Mucosa of descending colon (tissue), 3 donors: ENCODE data around the gene GLIPR2. TPM values are rescaled to one million over a fixed set of nuclear protein-coding genes. Genes with fewer than 3 reads are reported as not detected.

Experiments used
- ATAC-seq: fragments of 200-7000 bp; cut with Tn5 transposase; one replicate; pipeline ENCODE4 v1.9.1; 2020; ENCODE audit warnings: mild to moderate bottlenecking, moderate library complexity
- DNase-seq, 3 donors: peaks; one replicate each; pipeline ENCODE4 v3.0.0-alpha.2; 2020
- H3K36me3 ChIP-seq: fragments of 200-600 bp; one replicate; pipeline ENCODE4 v1.8.0; 2021; ENCODE audit warnings: low read depth, mild to moderate bottlenecking
- H3K4me1 ChIP-seq: fragments of 200-600 bp; one replicate; pipeline ENCODE4 v1.8.0; 2021; ENCODE audit warnings: low read depth, mild to moderate bottlenecking
- H3K4me3 ChIP-seq: fragments of 200-600 bp; one replicate; pipeline ENCODE4 v1.8.0; 2021; ENCODE audit warnings: mild to moderate bottlenecking
- H3K9me3 ChIP-seq: fragments of 200-600 bp; one replicate; pipeline ENCODE4 v1.8.0; 2021; ENCODE audit warnings: mild to moderate bottlenecking
- intact Hi-C, 2 donors: fragments of 100-400 bp; cut with DNase I in 1 of 2; cut with micrococcal nuclease in 1 of 2; formaldehyde crosslinking; loops; one replicate each; pipeline versions ENCODE4 v1.11.0 to v1.11.1; 2022; cut with DNase I, micrococcal nuclease
- total RNA-seq, 3 donors: library from RNA; stranded (reverse); fragmentation: NEBNext Ultra II Directional in 2 of 3; extraction: Animal tissue kit (Norgen Biotek cat#: 25700) in 2 of 3; gene quantifications; one replicate each; pipeline versions ENCODE4 v1.2.1 to v1.2.4, GENCODE V29; 2021 to 2023
- TF ChIP-seq, protein P1 (sequence below): fragments of 200-600 bp; IDR thresholded peaks from one replicate; pipeline ENCODE4 v1.8.0; 2022; ENCODE audit warnings: antibody characterized with exemption, mild to moderate bottlenecking
- donor health status: DM: no; HTN: no; CAD: no; lungs with moderate emphysema.
- donor health status: DM: no; HTN: no; CAD: no.
- donor health status: DM: no; HTN: yes; CAD: no.

Gene GLIPR2
- total RNA-seq, 3 donors from 2014 or later, result 28.1 to 58.4 (median 37.5) TPM

DNA sequence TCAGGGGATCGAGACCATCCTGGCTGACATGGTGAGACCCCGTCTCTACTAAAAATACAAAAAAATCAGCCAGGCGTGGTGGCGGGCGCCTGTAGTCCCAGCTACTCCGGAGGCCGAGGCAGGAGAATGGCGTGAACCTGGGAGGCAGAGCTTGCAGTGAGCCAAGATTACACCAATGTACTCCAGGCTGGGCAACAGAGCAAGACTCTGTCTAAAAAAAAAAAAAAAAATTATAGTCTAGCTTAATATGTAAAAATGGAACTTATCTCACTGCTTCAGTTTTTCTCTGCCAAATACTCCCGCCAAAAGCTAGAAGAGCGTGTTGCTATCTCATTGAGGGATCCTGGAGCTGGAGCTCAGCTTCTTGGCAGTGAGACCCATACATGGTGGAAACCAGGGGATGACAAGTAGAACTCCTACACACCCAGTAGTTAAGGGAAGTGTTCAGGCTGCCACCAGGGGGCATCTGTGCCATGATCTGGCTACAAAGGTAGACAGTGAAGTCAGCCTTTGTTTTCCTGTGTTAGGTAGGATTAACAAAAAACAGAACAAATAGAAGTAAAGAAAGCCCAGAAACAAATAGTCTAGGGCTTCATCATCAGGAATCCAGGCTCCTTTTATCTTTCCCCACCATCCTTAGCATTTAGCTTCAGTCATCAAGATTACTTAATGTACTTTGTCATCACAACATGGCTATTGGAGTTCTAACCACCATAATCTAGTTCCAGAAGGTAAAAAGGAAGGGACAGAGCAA lies 33.6 kb upstream of the GLIPR2 start:
- no peaks in the 10 kb centered on the region for H3K36me3 ChIP-seq
- intact Hi-C loops, result loop anchor here (5.0 kb wide), 1 partner anchor 64 kb away; the partner anchor contains the start of gene CCIN (in 2 of the 2)
- no peaks in the 10 kb centered on the region for H3K4me1 ChIP-seq
- peak; percentile 83 to 95 (median 91) for DNase-seq
- H3K4me3 ChIP-seq, result no peak overlapping the region
- ATAC-seq, result peak; percentile 100
- TF ChIP-seq, protein P1, sequence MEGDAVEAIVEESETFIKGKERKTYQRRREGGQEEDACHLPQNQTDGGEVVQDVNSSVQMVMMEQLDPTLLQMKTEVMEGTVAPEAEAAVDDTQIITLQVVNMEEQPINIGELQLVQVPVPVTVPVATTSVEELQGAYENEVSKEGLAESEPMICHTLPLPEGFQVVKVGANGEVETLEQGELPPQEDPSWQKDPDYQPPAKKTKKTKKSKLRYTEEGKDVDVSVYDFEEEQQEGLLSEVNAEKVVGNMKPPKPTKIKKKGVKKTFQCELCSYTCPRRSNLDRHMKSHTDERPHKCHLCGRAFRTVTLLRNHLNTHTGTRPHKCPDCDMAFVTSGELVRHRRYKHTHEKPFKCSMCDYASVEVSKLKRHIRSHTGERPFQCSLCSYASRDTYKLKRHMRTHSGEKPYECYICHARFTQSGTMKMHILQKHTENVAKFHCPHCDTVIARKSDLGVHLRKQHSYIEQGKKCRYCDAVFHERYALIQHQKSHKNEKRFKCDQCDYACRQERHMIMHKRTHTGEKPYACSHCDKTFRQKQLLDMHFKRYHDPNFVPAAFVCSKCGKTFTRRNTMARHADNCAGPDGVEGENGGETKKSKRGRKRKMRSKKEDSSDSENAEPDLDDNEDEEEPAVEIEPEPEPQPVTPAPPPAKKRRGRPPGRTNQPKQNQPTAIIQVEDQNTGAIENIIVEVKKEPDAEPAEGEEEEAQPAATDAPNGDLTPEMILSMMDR, result peak; percentile 39
- H3K9me3 ChIP-seq, result no peaks in the 10 kb centered on the region

DNA sequence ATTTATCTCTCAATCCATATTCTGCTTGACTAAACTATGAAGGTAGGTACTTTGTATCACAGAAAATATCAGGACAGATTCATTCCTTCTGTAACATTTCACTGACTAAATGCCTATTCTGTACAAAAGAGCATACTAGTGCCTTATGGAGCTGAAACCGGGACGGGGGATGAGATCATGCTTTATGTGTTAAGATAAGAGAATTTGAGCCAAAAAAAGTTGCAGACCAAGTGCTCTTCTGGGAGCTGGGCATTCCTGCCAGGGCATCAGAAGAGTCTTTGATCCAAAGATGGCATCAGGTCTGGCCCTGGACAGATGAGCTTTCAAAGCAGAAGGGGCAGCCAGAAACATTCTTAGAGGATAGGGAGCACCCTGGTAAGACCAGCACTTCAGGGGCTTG lies 27.5 kb upstream of the GLIPR2 start:
- DNase-seq (no peak), ATAC-seq (no peak)
- H3K9me3 ChIP-seq, result no peaks in the 10 kb centered on the region
- intact Hi-C loops, result no loop called here
- no peak overlapping the region for H3K4me3 ChIP-seq
- TF ChIP-seq, protein P1, result no peak
- H3K36me3 ChIP-seq, result no peaks in the 10 kb centered on the region
- H3K4me1 ChIP-seq, result no peaks in the 10 kb centered on the region

DNA sequence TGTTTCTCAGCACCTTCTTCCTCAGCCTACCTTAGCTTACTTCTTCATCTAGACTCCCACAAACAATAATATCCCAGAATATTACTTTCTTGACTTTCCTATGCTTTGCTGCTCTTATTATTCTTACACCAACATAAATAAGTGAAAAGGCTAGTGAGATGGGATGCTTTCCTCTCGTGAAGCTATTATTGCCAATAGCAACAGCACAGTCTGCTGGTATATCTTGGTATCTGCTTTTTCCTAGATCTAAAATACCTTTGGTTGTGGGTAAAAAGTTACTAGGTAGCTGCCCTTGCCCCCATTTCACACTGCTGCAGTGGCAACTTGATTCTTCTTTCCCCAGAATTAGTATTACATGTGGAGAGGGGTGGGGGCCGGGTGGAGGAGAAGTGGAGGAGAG lies 26.1 kb upstream of the GLIPR2 start:
- no peak for DNase-seq
- TF ChIP-seq, protein P1, result no peak
- H3K36me3 ChIP-seq, result no peaks in the 10 kb centered on the region
- ATAC-seq, result no peak
- H3K4me1 ChIP-seq, result no peaks in the 10 kb centered on the region
- no peak overlapping the region for H3K4me3 ChIP-seq
- no peaks in the 10 kb centered on the region for H3K9me3 ChIP-seq
- intact Hi-C loops, result no loop called here

DNA sequence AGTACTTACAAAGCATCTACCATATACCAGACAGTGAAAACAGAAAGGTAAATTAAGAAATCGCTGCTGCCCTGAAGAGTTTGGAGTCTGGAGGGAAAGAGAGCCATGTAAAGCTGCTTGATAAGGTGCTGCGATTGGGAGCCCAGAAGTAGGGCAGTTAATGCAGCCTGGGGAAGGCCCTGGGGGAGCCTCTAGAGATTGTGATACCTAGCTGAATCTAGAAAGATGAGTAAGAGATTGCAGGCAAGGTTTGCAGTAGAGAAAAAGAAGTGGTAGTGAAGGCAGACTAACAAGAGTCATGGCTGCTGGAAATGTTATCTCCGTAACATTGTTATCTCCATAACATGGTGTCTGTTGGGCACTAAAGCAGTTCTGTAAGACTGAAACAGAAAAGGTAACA lies 24.0 kb upstream of the GLIPR2 start:
- Histone ChIP-seq H3K4me1 (no peaks in the 10 kb centered on the region), H3K36me3 (no peaks in the 10 kb centered on the region), H3K9me3 (no peaks in the 10 kb centered on the region), H3K4me3 (no peak overlapping the region)
- no peak for DNase-seq
- intact Hi-C loops, result no loop called here
- no peak for ATAC-seq
- TF ChIP-seq, protein P1, result no peak

DNA sequence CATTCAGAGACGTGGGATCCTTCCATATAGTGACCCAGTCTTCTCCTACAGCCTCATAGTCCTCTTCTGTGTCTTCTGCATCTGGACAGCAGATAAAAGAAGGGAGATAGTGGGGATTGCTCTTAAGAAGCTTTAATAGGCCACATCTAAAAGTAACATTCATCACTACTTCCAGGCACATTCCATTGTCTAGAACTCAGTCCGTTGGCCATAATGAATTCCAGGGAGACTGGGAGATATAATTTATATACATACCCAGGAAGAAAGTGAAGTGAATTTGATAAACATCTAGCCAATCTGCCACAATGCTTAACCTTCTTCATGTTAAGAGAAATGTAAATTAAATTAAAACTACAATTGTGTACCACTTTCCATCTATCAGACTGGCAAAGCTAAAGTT lies 22.5 kb upstream of the GLIPR2 start:
- H3K4me1 ChIP-seq, result no peaks in the 10 kb centered on the region
- no peaks in the 10 kb centered on the region for H3K9me3 ChIP-seq
- no peak for ATAC-seq
- intact Hi-C loops, result no loop called here
- H3K36me3 ChIP-seq, result no peaks in the 10 kb centered on the region
- H3K4me3 ChIP-seq, result no peak overlapping the region
- TF ChIP-seq, protein P1, result no peak
- no peak for DNase-seq
